ENCODE measurements around the gene PDE6A. TPM values are rescaled to one million over a fixed set of nuclear protein-coding genes. Genes with fewer than 3 reads are reported as not detected.
A peak's percentile ranks its signal among the peaks of the same experiment; 100 is the strongest.

PDE6A gene
- total RNA-seq, 1 donor from 2014 or later, result 0.14 TPM

GRCh38 chr5:149824846-149825245 is 119.7 kb downstream of the PDE6A start:
- H3K4me1 Mint-ChIP-seq (ENCODE audit: low read depth, unreplicated experiment), result peaks cover 6% of the 10 kb centered on the region
- no peak overlapping the region for H3K27ac Mint-ChIP-seq (ENCODE audit: unreplicated experiment)

DNA sequence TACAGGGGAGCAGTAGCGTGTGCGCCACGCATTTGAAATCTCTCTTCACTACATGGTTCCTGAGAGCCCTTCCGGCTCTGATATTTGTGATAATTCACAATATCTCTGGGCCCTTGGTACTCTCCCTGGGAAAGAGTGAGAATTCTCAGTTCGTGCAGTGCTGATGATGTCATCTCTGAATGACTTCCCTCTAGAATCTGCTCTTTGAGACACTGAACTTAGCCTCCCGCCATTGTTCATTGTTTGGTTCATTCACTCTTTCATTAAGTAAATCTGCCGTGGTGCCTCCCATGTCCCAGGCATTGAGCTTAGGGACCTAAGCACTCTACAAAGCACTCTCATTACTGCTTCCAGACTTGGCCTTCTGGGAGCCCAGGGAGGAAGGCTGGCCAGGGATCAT is 120.5 kb downstream of the PDE6A start:
- Histone ChIP-seq H3K27me3 (ENCODE audit: insufficient read depth, low read length) (no peaks in the 10 kb centered on the region), H3K4me3 (ENCODE audit: insufficient read depth, low read depth, low read length) (no peak overlapping the region), H3K9me3 (ENCODE audit: insufficient read depth, low read depth, low read length) (no peaks in the 10 kb centered on the region), H3K79me2 (ENCODE audit: insufficient read depth, low read length) (no peaks in the 10 kb centered on the region), H3K27ac (ENCODE audit: low read depth, low read length) (no peak overlapping the region), H3K4me1 (ENCODE audit: insufficient read depth, low read length) (no peaks in the 10 kb centered on the region), H3K4me2 (ENCODE audit: low read length) (no peak overlapping the region), H3K36me3 (ENCODE audit: insufficient read depth, low read length) (no peaks in the 10 kb centered on the region), H2AFZ (ENCODE audit: low read depth, low read length) (no peak overlapping the region), H3K9ac (ENCODE audit: low read length) (no peak overlapping the region), H4K20me1 (ENCODE audit: insufficient read depth, low read length) (no peaks in the 10 kb centered on the region)
- TF ChIP-seq, protein P1, sequence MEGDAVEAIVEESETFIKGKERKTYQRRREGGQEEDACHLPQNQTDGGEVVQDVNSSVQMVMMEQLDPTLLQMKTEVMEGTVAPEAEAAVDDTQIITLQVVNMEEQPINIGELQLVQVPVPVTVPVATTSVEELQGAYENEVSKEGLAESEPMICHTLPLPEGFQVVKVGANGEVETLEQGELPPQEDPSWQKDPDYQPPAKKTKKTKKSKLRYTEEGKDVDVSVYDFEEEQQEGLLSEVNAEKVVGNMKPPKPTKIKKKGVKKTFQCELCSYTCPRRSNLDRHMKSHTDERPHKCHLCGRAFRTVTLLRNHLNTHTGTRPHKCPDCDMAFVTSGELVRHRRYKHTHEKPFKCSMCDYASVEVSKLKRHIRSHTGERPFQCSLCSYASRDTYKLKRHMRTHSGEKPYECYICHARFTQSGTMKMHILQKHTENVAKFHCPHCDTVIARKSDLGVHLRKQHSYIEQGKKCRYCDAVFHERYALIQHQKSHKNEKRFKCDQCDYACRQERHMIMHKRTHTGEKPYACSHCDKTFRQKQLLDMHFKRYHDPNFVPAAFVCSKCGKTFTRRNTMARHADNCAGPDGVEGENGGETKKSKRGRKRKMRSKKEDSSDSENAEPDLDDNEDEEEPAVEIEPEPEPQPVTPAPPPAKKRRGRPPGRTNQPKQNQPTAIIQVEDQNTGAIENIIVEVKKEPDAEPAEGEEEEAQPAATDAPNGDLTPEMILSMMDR (IDR thresholded peaks at IDR 0.05; ENCODE audit: insufficient read depth, low read depth, low read length), result no peak
- TF ChIP-seq EZH2 (IDR thresholded peaks at IDR 0.05; ENCODE audit: insufficient read depth, low read length), result no peak
- no peaks in the 10 kb centered on the region for H3K9me3 Mint-ChIP-seq (ENCODE audit: unreplicated experiment)
- peak overlapping the region; percentile 31 for H3K27ac Mint-ChIP-seq (ENCODE audit: unreplicated experiment)
- H3K27me3 Mint-ChIP-seq (ENCODE audit: low read depth, unreplicated experiment), result peaks cover 5% of the 10 kb centered on the region
- peaks cover 6% of the 10 kb centered on the region for H3K4me1 Mint-ChIP-seq (ENCODE audit: low read depth, unreplicated experiment)
- DNase-seq (ENCODE audit: low read depth) (no peak), FAIRE-seq (no peak)
- H3K4me3 Mint-ChIP-seq (ENCODE audit: unreplicated experiment), result no peak overlapping the region
- H3K36me3 Mint-ChIP-seq (ENCODE audit: low read depth, unreplicated experiment), result peaks cover 13% of the 10 kb centered on the region

More at GRCh38 chr5:149824846-149825245, 119.7 kb downstream of the PDE6A start:
- peaks cover 5% of the 10 kb centered on the region for H3K27me3 Mint-ChIP-seq (ENCODE audit: low read depth, unreplicated experiment)
- no peaks in the 10 kb centered on the region for H4K20me1 ChIP-seq (ENCODE audit: insufficient read depth, low read length)
- H3K36me3 ChIP-seq (ENCODE audit: insufficient read depth, low read length), result no peaks in the 10 kb centered on the region
- H3K9me3 Mint-ChIP-seq (ENCODE audit: unreplicated experiment), result no peaks in the 10 kb centered on the region
- H3K79me2 ChIP-seq (ENCODE audit: insufficient read depth, low read length), result no peaks in the 10 kb centered on the region
- no peaks in the 10 kb centered on the region for H3K9me3 ChIP-seq (ENCODE audit: insufficient read depth, low read depth, low read length)
- peaks cover 13% of the 10 kb centered on the region for H3K36me3 Mint-ChIP-seq (ENCODE audit: low read depth, unreplicated experiment)
- no peak overlapping the region for H3K27ac ChIP-seq (ENCODE audit: low read depth, low read length)
- no peak overlapping the region for H3K4me3 Mint-ChIP-seq (ENCODE audit: unreplicated experiment)
- FAIRE-seq, result no peak
- H3K4me2 ChIP-seq (ENCODE audit: low read length), result no peak overlapping the region
- H3K4me3 ChIP-seq (ENCODE audit: insufficient read depth, low read depth, low read length), result no peak overlapping the region
- H3K27me3 ChIP-seq (ENCODE audit: insufficient read depth, low read length), result no peaks in the 10 kb centered on the region
- no peak overlapping the region for H2AFZ ChIP-seq (ENCODE audit: low read depth, low read length)
- TF ChIP-seq EZH2 (IDR thresholded peaks at IDR 0.05; ENCODE audit: insufficient read depth, low read length), result no peak
- TF ChIP-seq, protein P1 (IDR thresholded peaks at IDR 0.05; ENCODE audit: insufficient read depth, low read depth, low read length), result no peak
- H3K9ac ChIP-seq (ENCODE audit: low read length), result no peak overlapping the region
- DNase-seq (ENCODE audit: low read depth), result no peak
- no peaks in the 10 kb centered on the region for H3K4me1 ChIP-seq (ENCODE audit: insufficient read depth, low read length)

DNA sequence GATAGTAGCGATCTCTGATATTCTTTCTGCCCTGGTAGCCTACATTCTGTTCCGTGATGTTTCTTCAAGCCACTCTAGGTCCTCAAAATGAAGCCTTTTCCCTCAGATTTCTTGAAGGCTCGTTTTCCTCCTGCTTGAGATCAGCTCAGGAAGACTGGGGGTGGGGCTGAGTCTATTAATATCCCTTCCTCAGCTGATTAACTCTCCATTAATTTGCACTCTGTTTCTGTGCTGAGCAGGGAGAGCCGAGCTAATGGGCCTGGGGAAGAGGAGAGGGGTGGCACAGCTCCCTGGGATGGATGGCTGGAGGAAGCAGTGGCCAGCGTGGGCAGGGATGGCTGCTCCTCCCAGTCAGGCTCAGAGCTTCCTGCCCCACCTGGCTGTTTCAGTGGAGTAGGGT is 121.2 kb downstream of the PDE6A start:
- Histone ChIP-seq H3K36me3 (ENCODE audit: insufficient read depth, low read length) (no peaks in the 10 kb centered on the region), H4K20me1 (ENCODE audit: insufficient read depth, low read length) (no peaks in the 10 kb centered on the region), H3K4me2 (ENCODE audit: low read length) (no peak overlapping the region), H2AFZ (ENCODE audit: low read depth, low read length) (no peak overlapping the region), H3K79me2 (ENCODE audit: insufficient read depth, low read length) (no peaks in the 10 kb centered on the region), H3K4me1 (ENCODE audit: insufficient read depth, low read length) (no peaks in the 10 kb centered on the region), H3K27me3 (ENCODE audit: insufficient read depth, low read length) (no peaks in the 10 kb centered on the region), H3K27ac (ENCODE audit: low read depth, low read length) (no peak overlapping the region), H3K4me3 (ENCODE audit: insufficient read depth, low read depth, low read length) (no peak overlapping the region), H3K9me3 (ENCODE audit: insufficient read depth, low read depth, low read length) (no peaks in the 10 kb centered on the region), H3K9ac (ENCODE audit: low read length) (no peak overlapping the region)
- FAIRE-seq (no peak), DNase-seq (ENCODE audit: low read depth) (no peak)
- TF ChIP-seq, protein P1 (IDR thresholded peaks at IDR 0.05; ENCODE audit: insufficient read depth, low read depth, low read length), result no peak
- no peak for TF ChIP-seq EZH2 (IDR thresholded peaks at IDR 0.05; ENCODE audit: insufficient read depth, low read length)
- Mint-ChIP-seq H3K27ac (ENCODE audit: unreplicated experiment) (no peak overlapping the region), H3K4me1 (ENCODE audit: low read depth, unreplicated experiment) (peaks cover 6% of the 10 kb centered on the region), H3K4me3 (ENCODE audit: unreplicated experiment) (no peak overlapping the region), H3K36me3 (ENCODE audit: low read depth, unreplicated experiment) (peaks cover 13% of the 10 kb centered on the region), H3K27me3 (ENCODE audit: low read depth, unreplicated experiment) (peaks cover 5% of the 10 kb centered on the region), H3K9me3 (ENCODE audit: unreplicated experiment) (no peaks in the 10 kb centered on the region)
